Thoracic aorta (tissue), 2 donors: ENCODE results near the gene MMP28. TPM values are rescaled to one million over a fixed set of nuclear protein-coding genes. Genes with fewer than 3 reads are reported as not detected.

Experiments
- ATAC-seq: fragments of 150-250 bp; one replicate; pipeline ENCODE4 v1.8.0; 2017; ENCODE audit warnings: low read depth; ENCODE audit not compliant: insufficient number of reproducible peaks, low FRiP score
- DNase-seq: peaks from one replicate; pipeline ENCODE4 v3.0.0-alpha.2; 2020; ENCODE audit warnings: low spot score
- H3K27ac ChIP-seq, 2 donors: fragments of 200-600 bp; sonication (generic); 1 replicate in 1 of 2; 2 replicates in 1 of 2; pipeline ENCODE4 v1.5.1; 2016; ENCODE audit warnings: mild to moderate bottlenecking in 2 of 2, moderate library complexity in 2 of 2
- H3K27me3 ChIP-seq: fragments of 200-600 bp; sonication (generic); replicated peaks from 2 replicates; pipeline ENCODE4 v1.6.0; 2016; ENCODE audit warnings: mild to moderate bottlenecking; ENCODE audit not compliant: insufficient read depth
- H3K36me3 ChIP-seq: fragments of 200-600 bp; sonication (generic); one replicate; pipeline ENCODE4 v1.5.1; 2016
- H3K4me1 ChIP-seq, 2 donors: fragments of 200-600 bp; sonication (generic); 1 replicate in 1 of 2; 2 replicates in 1 of 2; pipeline versions ENCODE4 v1.5.1 to v1.6.0; 2016; ENCODE audit warnings: low read depth in 2 of 2, mild to moderate bottlenecking in 1 of 2; ENCODE audit not compliant: control insufficient read depth in 1 of 2
- H3K4me3 ChIP-seq: fragments of 200-600 bp; sonication (generic); 2 replicates; pipeline ENCODE4 v1.5.1; 2016; ENCODE audit warnings: mild to moderate bottlenecking
- H3K9me3 ChIP-seq: fragments of 200-600 bp; sonication (generic); 2 replicates; pipeline ENCODE4 v1.5.1; 2016
- CTCF ChIP-seq: fragments of 200-600 bp; sonication (generic); IDR thresholded peaks from one replicate; pipeline ENCODE4 v1.5.1; 2019; ENCODE audit warnings: antibody characterized with exemption
- total RNA-seq, 2 donors: library from RNA; depleted of rRNA; stranded (reverse); fragments of >200 nt; gene quantifications; one replicate each; pipeline versions ENCODE4 v1.1.0 to v1.2.3, GENCODE V29; 2016

Gene MMP28
- total RNA-seq, 2 donors from 2014 or later: 4.8 to 18.5 TPM

GRCh38 chr17:35791681-35792350 lies 3.6 kb downstream of the MMP28 start:
- no peaks in the 10 kb centered on the region for H3K36me3 ChIP-seq
- no peak overlapping the region for H3K4me3 ChIP-seq
- H3K4me1 ChIP-seq: peaks cover 4 to 40% of the 10 kb centered on the region in 2 donors
- H3K27ac ChIP-seq: no peak overlapping the region
- H3K9me3 ChIP-seq: no peaks in the 10 kb centered on the region
- no peaks in the 10 kb centered on the region for H3K27me3 ChIP-seq
- no peak for ATAC-seq
- no peak for DNase-seq
- TF ChIP-seq CTCF: no peak

- Histone ChIP-seq H3K36me3 (no peaks in the 10 kb centered on the region), H3K4me1 (peaks cover 2 to 33% of the 10 kb centered on the region in 2 donors), H3K4me3 (no peak overlapping the region), H3K27ac (no peak overlapping the region), H3K9me3 (no peaks in the 10 kb centered on the region), H3K27me3 (no peaks in the 10 kb centered on the region)
- ATAC-seq (no peak), DNase-seq (no peak)
- TF ChIP-seq CTCF: no peak
These were observed 4.6 kb downstream of the MMP28 start for GRCh38 chr17:35790841-35791240.

DNA sequence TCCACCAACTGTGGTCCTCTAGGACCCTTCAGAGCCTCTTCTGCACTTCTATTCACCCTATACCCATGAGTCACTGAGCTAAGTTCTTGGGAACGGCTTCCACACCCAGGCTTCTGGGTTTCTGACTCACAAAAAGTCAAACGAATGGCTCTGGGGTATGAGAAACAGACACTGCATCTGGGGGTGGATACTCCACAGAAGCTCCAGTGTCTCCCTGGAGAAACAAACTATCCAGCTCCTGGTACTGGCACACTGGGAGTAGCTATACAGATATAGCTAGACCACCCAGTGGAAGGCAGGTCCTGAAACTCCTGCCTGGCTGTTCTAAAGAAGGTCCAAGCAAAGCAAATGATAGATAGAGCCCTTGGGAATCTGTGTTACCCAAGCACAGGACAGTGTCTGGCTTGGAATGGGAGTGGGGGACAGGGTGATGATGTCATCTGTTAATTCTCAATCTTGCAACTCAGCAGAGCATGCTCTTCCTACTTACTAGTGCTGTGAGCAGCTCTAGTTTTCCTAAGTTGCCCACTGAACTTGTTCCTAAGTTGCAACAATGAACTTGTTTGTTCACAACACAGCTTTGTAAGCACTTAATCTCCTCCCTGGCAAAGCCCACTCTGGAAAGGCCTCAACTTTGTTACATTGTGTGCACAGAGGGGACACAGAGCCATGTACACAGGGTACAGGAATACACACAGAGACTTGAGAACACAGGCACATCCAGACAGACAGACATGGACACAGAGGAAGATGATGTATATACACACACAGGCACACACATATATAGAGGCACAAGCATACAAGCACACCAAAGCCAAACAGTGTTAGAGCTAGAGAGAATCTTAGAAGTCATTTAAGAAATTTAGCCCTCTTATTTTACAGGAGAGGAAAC lies 6.7 kb downstream of the MMP28 start:
- no peak for DNase-seq
- no peaks in the 10 kb centered on the region for H3K9me3 ChIP-seq
- no peak for TF ChIP-seq CTCF
- ATAC-seq: peak; percentile 49
- peak overlapping the region in 1 of 2 donors; percentile 24 for H3K27ac ChIP-seq
- no peaks in the 10 kb centered on the region for H3K36me3 ChIP-seq
- peaks cover 7 to 36% of the 10 kb centered on the region in 2 donors for H3K4me1 ChIP-seq
- no peak overlapping the region for H3K4me3 ChIP-seq
- no peaks in the 10 kb centered on the region for H3K27me3 ChIP-seq

DNA sequence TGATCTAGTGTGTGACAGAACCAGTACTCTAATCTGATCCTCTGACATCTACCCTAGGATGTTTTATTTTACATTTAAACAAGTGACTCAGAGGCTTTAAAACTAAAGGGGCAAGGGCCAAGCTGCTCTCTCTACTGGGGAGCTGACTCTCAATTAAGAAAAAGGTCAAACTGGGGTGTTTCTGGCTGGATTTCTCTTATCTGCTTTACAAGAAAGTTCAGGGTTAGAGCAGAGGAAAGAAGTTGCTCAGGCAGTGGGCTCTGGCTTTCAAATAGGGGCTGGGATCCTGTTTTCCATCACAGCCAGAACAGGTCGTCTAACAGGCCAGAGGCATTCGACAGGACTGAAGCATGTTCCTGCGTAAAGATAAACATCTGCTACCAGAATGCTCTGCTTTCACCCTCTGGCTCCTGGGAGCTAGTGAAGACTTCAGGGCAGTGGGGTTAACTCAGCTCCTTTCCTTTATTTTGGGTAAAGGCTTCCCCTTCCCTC lies 8.5 kb downstream of the MMP28 start:
- Histone ChIP-seq H3K9me3 (no peaks in the 10 kb centered on the region), H3K4me3 (no peak overlapping the region), H3K4me1 (peaks cover 13 to 42% of the 10 kb centered on the region in 2 donors), H3K36me3 (no peaks in the 10 kb centered on the region), H3K27ac (no peak overlapping the region), H3K27me3 (no peaks in the 10 kb centered on the region)
- no peak for TF ChIP-seq CTCF
- no peak for DNase-seq
- no peak for ATAC-seq

- ATAC-seq (no peak), DNase-seq (no peak)
- Histone ChIP-seq H3K4me3 (no peak overlapping the region), H3K4me1 (peaks cover 13 to 42% of the 10 kb centered on the region in 2 donors), H3K9me3 (no peaks in the 10 kb centered on the region), H3K27me3 (no peaks in the 10 kb centered on the region), H3K36me3 (no peaks in the 10 kb centered on the region), H3K27ac (peak overlapping the region in 1 of 2 donors; percentile 0)
- TF ChIP-seq CTCF: no peak
These were observed 10.5 kb downstream of the MMP28 start for GRCh38 chr17:35784895-35785294.
